ENCODE measurements around the gene AKT2.

The AKT2 gene

GRCh38 chr19:40246292-40247073 lies 38.7 kb downstream of the AKT2 start:
- no peak for DNase-seq (ENCODE audit: low read depth)
- no peak overlapping the region for H3K4me3 ChIP-seq (ENCODE audit: low read depth, low read length)
- no peak for TF ChIP-seq CTCF (IDR thresholded peaks at IDR 0.05; ENCODE audit: low read depth, low read length, missing control alignments)

GRCh38 chr19:40245506-40246128 lies 39.5 kb downstream of the AKT2 start:
- H3K4me3 ChIP-seq (ENCODE audit: low read depth, low read length) = no peak overlapping the region
- DNase-seq (ENCODE audit: low read depth) = no peak
- TF ChIP-seq CTCF (IDR thresholded peaks at IDR 0.05; ENCODE audit: low read depth, low read length, missing control alignments) = no peak

GRCh38 chr19:40244579-40245317 lies 40.4 kb downstream of the AKT2 start:
- no peak for DNase-seq (ENCODE audit: low read depth)
- TF ChIP-seq CTCF (IDR thresholded peaks at IDR 0.05; ENCODE audit: low read depth, low read length, missing control alignments) = no peak
- no peak overlapping the region for H3K4me3 ChIP-seq (ENCODE audit: low read depth, low read length)

GRCh38 chr19:40243181-40243580 lies 42.0 kb downstream of the AKT2 start:
- no peak overlapping the region for H3K4me3 ChIP-seq (ENCODE audit: low read depth, low read length)
- no peak for TF ChIP-seq CTCF (IDR thresholded peaks at IDR 0.05; ENCODE audit: low read depth, low read length, missing control alignments)
- DNase-seq (ENCODE audit: low read depth) = no peak

- no peak overlapping the region for H3K4me3 ChIP-seq (ENCODE audit: low read depth, low read length)
- DNase-seq (ENCODE audit: low read depth) = no peak
- no peak for TF ChIP-seq CTCF (IDR thresholded peaks at IDR 0.05; ENCODE audit: low read depth, low read length, missing control alignments)
Measured at GRCh38 chr19:40242480-40242879, 42.7 kb downstream of the AKT2 start.

- no peak overlapping the region for H3K4me3 ChIP-seq (ENCODE audit: low read depth, low read length)
- no peak for TF ChIP-seq CTCF (IDR thresholded peaks at IDR 0.05; ENCODE audit: low read depth, low read length, missing control alignments)
- no peak for DNase-seq (ENCODE audit: low read depth)
Measured at GRCh38 chr19:40241809-40242384, 43.2 kb downstream of the AKT2 start.
